Placental pericyte (primary cell): ENCODE measurements around the gene GJA1. TPM values are rescaled to one million over a fixed set of nuclear protein-coding genes. Genes with fewer than 3 reads are reported as not detected.

Source experiments
- small RNA-seq: library from RNA; depleted of rRNA; stranded (forward); fragments of <200 nt; gene quantifications from one replicate; pipeline ENCODE3, GENCODE V24; 2012; ENCODE audit warnings: low replicate concordance
- total RNA-seq: library from RNA; depleted of rRNA; stranded (reverse); fragments of >200 nt; gene quantifications from 2 replicates; pipeline ENCODE4 v1.2.3, GENCODE V29; 2012

The GJA1 gene
- 273 and 957 TPM in 2 replicates for total RNA-seq

DNA sequence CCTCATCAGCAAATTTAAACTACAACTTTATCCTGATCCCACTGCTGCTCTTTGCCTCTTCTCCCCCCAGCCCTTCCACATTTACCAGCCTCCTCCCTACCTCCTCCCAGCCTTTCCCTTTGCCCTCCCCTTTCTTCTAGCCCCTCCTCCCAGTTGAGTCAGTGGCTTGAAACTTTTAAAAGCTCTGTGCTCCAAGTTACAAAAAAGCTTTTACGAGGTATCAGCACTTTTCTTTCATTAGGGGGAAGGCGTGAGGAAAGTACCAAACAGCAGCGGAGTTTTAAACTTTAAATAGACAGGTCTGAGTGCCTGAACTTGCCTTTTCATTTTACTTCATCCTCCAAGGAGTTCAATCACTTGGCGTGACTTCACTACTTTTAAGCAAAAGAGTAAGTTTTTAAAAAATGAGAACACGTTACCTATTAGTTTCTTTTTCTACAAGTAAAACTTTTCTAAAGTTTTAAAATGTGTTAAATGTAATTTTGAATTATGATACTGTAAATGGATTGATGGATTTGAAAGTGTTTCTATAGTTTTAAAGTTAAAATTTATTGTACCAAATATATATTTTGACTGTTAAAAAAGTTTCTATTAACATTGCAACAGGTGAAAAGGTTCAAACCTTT is at the start of gene GJA1:
TSS of gene GJA1 (plus strand) at position 203 of the 626 bp plus-strand sequence. CDS start 11,202 bp downstream, outside the sequence.

Small RNA genes lying within 50 kb of the gene (small RNA-seq; reads per million reads assigned to genes)
- gene RNU4-35P, result not detected

Other genes starting within 250 kb of the GJA1 start
- gene TBC1D32, start 101.2 kb upstream of the GJA1 start, total RNA-seq, result 19.6 and 22.1 TPM in 2 replicates